CD4-positive, alpha-beta T cell treated with Interleukin-2 at 100 ng/mL for 4 hours (primary cell): Measurements from ENCODE around the gene PAM16.
"Not testable (repeated sequence)": the region's sequence is repeated elsewhere in the genome, so short reads cannot be mapped to it uniquely, and the experiment has no call there.

ENCODE experiments used
- DNase-seq: peaks from one replicate; pipeline ENCODE4 v3.0.0-alpha.2; 2020; ENCODE audit warnings: low spot score

PAM16 gene

DNA sequence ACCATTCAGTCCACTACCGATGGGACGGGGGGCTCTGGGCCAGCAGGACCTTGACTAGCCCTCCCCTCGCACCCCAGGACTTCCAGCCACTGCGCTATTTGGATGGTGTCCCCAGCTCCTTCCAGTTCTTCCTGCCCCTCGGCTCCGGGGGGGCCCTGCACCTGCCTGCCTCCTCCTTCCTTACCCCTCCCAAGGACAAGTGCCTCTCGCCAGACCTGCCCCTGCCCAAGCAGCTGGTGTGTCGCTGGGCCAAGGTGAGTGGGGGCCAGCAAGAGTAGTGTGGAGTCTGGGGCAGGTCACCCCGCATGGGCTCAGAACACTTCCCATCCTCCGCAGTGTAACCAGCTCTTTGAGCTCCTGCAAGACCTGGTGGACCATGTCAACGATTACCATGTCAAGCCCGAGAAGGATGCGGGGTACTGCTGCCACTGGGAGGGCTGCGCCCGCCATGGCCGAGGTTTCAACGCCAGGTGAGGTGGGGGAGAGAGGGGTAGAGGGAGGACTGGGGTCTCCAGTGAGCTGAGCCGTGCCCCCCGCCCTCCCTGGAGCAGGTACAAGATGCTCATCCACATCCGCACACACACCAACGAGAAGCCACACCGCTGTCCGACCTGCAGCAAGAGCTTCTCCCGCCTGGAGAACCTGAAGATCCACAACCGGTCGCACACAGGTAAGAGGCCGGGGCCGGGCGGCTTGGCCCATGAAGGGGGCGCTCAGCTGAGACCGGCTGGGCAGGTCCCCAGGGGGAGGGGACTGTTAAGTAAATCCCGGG lies 16.2 kb downstream of the PAM16 start:
- no peak for DNase-seq

- DNase-seq, result not testable (repeated sequence)
These were observed 17.4 kb downstream of the PAM16 start for GRCh38 chr16:4333714-4334113.

- DNase-seq, result no peak
These were observed 17.8 kb downstream of the PAM16 start for GRCh38 chr16:4333308-4333638.

GRCh38 chr16:4332623-4333307 lies 18.4 kb downstream of the PAM16 start:
- no peak for DNase-seq

DNA sequence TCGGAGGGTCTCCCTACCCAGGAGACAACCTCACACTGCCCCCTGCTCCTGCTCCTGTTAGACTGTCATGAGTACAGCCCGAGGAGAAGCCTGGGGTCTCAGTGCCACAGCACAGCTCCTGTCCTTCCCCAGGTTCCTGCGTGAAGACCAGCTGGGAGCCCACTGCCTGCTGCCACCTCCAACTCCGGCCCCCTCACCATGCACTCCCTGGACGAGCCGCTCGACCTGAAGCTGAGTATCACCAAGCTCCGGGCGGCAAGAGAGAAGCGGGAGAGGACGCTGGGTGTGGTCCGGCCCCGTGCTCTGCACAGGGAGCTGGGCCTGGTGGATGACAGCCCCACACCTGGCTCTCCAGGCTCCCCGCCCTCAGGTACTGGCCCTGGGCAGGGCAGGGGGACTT lies 19.0 kb downstream of the PAM16 start:
- DNase-seq, result no peak

DNA sequence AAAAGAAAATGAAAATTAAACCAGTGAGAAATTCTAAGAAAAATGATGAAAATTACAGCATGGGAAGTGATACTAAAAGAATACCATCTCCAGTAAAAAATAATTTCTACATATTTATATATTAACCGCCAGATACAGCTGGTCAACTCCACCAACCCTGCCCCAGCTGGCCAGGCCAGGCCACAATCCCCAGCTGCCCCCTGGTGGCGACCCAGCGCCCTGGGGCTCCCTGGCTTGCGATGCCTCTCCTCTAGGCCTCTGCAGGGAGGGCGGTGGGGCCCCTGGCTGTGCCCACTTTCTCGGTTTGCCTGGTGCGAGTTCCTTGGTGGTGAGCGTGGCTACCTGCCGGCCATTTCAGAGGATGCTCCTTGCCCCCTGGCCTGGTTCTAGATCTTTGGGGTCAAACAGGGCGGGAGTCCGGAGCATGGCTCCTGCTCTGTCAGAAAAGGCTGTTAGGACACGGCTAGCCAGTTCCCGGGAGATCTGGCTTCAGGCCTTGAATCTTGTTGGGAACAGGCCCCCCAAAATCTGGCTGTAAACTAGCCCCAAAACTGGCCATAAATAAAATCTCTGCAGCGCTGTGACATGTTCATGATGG lies 20.7 kb downstream of the PAM16 start:
- peak; percentile 71 for DNase-seq

GRCh38 chr16:4328782-4329775 lies 22.0 kb downstream of the PAM16 start:
- no peak for DNase-seq

DNA sequence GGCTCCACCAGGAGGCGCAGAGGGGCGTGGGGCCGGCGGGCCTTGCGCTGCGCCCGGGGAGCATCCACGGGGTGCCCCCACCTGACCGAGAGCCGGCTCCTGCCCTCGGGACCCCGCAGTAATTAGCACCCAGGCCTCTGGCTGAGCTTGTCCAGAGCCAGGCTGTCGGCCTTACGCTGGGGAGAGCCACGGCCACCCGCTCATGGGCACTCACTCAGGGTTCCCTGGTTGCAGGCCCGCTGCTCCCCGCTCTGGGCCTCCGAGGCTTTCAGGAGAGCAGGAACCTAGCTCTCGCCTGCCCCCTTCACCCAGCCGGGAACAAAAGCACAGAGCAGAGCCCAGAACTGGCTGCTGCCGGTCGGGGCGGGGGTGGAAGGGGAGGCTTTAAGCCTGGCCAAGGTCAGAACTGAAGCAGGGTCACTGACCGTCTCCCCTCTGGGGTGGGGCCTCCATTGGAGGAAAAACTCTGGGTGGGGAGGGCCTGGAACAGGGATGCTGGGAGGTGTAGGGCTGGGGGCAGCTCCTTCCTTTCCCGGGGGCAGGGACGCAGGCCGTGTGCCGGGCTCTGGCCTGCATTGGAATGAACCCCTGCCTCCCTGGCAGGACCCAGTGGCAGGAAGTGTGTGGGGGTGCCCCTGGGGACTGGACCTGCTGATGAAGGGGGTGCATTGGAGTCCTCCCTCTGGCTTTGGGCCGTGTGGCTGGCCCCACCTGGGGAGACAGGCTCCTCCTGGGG lies 22.9 kb downstream of the PAM16 start:
- DNase-seq, result peak; percentile 47

DNA sequence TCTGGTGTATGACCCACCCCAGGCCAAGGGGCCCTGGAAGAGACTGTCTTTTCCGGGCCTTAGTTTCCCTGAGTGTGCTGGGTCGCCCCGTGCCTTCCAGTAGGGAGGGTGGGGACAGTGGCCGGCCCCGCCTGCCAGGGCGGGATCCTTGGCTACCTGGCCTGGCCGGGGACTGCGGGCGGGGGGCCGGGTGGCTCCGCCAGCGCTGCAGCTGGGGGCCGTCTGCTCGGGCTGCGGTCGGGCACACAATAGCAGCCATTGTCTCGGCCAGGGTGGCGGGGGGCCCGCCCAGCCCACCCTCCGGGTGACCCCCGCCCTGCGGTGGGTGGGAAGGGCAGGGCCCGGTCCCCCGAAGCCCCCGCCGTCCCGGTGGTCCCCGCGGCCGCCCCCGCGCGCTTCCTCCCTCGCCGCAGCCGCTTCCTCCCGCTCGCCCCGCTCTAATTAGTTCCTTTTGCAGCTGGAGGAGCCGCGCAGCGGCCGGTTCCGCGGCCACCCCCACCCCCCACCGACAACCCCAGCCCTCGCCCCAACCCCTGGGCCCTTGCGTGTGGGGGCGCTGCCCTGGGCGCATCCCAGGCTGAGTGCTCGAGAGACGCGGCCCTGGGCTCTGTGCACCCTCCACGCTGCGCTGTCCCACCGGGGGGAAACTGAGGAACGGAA lies 23.6 kb downstream of the PAM16 start:
- DNase-seq, result no peak

- no peak for DNase-seq
These were observed 25.8 kb downstream of the PAM16 start for GRCh38 chr16:4325253-4325758.

DNA sequence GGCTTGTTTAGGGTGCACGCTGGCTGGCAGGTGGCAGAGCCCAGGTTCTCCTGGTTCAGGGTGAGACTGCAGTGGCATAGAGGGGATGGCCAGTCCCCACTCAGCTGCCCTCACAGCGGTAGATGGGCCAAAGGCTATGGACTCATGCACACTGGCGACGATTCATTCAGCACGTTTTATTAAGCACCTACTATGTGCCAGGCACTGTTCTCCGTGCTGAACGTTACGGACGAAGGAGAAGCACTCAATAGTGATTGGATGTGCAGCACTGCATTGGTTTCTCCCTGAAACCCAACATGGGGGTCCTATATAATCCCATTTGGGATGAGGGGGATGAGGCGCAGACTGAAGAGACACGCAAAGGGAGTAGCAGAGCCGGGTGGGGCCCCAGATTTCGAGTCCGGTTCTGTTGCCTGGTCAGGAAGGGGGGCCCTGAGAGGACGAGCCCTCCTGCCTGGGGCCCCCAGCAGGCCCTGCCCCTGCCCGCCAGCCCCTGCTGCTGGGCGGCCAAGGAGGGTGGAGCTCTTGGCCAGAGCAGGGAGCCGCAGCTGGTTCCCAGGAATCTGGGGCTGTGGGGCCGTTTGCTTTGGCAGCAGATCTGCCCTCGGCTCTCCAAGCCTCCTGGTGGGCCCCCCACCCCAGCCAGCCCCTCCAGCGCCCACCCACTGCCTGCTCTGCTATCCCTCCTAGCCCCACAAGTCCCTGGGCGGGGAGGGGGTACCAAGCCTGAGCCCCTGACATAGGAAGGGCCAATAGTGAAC lies 26.4 kb downstream of the PAM16 start:
- no peak for DNase-seq

- DNase-seq, result no peak
These were observed 27.2 kb downstream of the PAM16 start for GRCh38 chr16:4323845-4324488.

DNA sequence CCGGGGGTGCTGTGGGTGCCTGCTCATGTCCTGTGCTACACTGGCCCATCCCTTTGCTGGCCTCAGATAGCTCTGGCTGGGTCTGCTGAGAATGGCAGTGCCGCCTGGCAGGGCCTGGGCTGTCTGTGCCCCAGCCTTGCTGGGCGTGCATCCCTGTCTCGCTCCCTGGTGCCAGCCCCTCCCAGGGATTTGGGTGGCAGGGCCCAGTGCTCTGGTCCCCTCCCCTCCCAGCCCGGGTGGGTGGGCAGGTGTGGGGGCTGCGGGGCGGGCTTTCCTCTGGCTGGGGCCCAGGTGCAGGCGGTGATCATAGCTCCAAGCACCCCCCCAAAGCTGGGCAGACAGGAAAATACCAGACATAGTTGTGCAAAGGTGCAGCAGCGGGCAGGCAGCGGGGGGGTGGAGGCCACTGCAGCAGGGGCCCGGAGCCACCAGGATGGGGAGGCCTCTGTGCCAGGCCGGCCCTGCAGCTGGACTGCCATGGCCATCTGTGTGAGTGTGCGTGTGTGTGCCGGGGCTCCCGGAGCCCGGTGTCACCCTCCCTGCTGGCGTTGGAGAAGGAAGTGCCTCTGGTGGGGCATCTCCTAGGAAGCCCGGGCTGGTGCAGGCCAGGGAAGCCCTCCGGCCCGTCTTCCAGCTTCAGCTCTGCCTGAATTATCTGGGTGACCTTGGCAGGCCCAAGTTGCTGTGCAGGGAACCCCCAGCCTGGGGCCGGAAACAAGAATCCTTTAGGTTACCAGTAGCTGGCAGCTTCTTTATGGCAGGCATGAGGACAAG lies 27.9 kb downstream of the PAM16 start:
- DNase-seq, result no peak

- DNase-seq, result no peak
These were observed 28.7 kb downstream of the PAM16 start for GRCh38 chr16:4322121-4323052.

DNA sequence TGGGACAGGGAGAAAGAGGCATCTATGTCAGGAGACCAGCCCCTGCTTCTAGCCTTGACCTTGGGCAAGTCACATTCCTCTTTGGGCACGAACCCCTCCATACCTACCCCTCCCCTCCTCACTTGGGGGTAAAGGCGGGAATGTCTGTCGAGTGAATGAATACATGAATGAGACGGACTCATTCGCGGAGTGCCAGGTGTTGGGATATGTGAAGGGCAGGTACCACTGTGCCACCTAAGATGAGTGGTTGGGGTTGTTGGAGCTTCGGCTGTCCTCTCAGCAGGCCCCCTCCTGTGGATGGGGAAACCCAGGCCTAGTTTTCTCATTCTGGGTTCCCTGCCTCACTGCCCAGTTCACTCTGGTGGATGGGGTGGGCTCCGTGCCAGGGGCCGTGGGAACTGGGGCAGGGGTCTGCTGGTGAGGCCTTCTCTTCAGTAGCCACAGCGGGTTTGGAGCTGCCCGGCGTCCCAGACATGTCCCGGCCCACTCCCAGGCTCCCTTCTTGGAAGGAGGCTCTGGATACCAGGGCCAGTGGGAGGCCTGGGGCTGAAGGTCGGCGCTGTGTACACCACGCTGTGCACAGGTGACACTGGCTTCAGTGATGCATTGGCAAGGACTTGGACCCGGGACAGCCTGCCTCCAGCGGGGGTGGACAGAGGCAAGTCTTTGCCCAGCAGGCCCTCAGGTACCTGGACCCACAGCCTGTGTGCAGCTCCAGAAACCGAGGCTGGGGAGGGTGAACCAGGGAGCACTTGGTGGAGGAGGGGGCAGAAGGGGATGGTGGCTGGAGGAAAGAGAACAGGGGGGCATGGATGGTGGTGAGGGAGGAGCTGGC lies 29.6 kb downstream of the PAM16 start:
- no peak for DNase-seq

DNA sequence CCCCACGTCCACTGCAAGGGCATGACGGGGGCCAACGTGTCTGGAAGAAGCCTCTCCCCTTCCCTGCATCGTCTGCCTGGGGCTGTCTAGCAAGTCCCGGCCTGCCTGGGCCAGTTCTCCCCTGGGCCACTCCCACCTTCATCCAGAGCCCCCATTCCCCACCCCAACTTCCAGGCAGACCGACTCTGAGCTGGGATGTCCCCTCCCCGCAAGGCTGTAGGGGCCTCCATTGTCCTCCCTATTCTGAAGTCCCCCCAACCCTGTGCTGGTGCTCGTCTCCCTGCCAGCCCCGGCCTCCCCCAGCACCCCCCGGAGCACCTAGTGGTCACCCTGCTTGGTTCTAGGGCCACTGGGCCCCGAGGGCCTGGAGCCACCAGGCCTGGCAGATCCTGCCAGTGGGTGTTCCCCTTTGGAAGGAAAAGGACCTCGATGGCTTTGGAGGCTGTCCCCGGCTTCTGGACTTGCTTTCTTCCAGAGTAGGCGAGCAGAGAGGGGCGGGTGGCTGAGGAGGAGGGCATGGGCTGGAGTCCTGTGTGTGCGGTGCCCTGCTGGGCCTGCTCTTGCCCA lies 30.5 kb downstream of the PAM16 start:
- DNase-seq, result no peak
